Chondrocyte (in vitro differentiated cells): ENCODE data around the gene DENND4A. TPM values are rescaled to one million over a fixed set of nuclear protein-coding genes. Genes with fewer than 3 reads are reported as not detected.

Experiments used
- DNase-seq: peaks from one replicate; pipeline ENCODE4 v3.0.0; 2021; ENCODE audit warnings: mixed read lengths, low spot score
- H3K27ac Mint-ChIP-seq: one replicate; pipeline ENCODE4 v1.8.0; 2021; ENCODE audit warnings: mild to moderate bottlenecking, moderate library complexity, mixed read lengths; ENCODE audit not compliant: unreplicated experiment
- H3K27me3 Mint-ChIP-seq: 2 replicates; pipeline ENCODE4 v1.8.0; 2021; ENCODE audit warnings: low read depth, mixed read lengths
- H3K36me3 Mint-ChIP-seq: 2 replicates; pipeline ENCODE4 v1.8.0; 2021; ENCODE audit warnings: low read depth, mixed read lengths
- H3K4me1 Mint-ChIP-seq: 2 replicates; pipeline ENCODE4 v1.8.0; 2021; ENCODE audit warnings: low read depth, mild to moderate bottlenecking, mixed read lengths
- H3K4me3 Mint-ChIP-seq: one replicate; pipeline ENCODE4 v1.8.0; 2021; ENCODE audit warnings: mild to moderate bottlenecking, moderate library complexity, mixed read lengths; ENCODE audit not compliant: unreplicated experiment
- H3K9me3 Mint-ChIP-seq: 2 replicates; pipeline ENCODE4 v1.8.0; 2021; ENCODE audit warnings: low read depth, mixed read lengths
- CTCF ChIP-seq: fragments of 200-600 bp; sonication (generic); IDR thresholded peaks from 2 replicates; pipeline ENCODE4 v1.5.0; 2021; ENCODE audit warnings: antibody characterized with exemption, mild to moderate bottlenecking, moderate library complexity
- long read RNA-seq: library from polyadenylated mRNA; stranded (forward); transcript quantifications from one replicate; pipeline ENCODE4 v2.0.0, GENCODE V29; 2021
- total RNA-seq: library from RNA; stranded (reverse); gene quantifications from 3 replicates; pipeline ENCODE4 v1.2.1, GENCODE V29; 2021

The DENND4A gene
- total RNA-seq, result 9.7 to 14.5 TPM (median 10.7 TPM) in 3 replicates
- long read RNA-seq, partial matches to known transcripts, result 0 of 7 reads
- long read RNA-seq, other reads (novel, unspliced or antisense), result 7 of 7 reads

DNA sequence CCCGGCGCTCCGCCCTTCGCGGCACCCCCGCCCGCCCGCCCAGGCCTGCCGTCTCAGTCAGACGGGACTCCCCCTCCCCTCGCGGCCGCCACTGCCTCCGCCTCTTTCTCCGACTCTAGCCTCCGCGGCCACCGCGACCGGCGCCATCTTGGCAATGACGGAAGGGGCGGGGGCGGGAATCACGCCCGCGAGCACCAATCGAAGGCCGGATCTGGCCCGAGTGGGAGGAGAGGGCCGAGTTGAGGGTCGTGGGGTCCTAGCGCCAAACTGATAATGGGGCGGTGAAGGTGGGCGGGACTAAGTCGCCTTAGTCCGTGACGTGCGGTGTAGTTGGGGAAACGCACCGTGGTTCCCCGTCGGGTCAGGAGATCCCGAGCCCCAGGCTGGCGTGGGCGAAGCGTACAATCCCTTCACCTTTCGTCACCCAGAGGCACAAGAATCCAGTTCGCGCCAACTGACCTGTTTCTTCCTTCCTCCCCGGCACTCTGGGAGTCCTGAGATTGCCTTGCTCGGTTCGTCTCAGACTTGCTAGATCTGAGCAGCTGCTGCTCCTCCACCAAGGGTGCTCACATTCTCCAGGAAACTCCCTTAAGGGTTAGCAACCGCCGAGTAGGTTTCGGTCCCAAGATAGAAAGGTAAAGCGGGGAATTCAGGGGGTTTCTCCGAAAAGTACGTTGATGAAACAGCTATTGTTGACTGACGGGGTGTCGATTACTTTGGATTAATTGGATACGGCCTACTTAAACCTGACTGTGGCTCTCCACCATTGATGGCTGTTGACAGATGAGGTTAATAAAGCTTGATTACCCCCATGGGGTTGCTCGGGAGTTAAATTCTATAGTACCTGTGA, at the start of gene DENND4A:
Gene DENND4A, minus strand, starts transcription at position 156 of the 850 bp plus-strand sequence. CDS start 35,843 bp downstream, outside the sequence.
- TF ChIP-seq CTCF, result no peak
- Mint-ChIP-seq H3K4me3 (peak within 1 kb of the TSS; percentile 78), H3K4me1 (peaks cover 34% of the 10 kb centered on the region), H3K9me3 (no peaks in the 10 kb centered on the region), H3K36me3 (no peaks in the 10 kb centered on the region), H3K27me3 (no peaks in the 10 kb centered on the region), H3K27ac (peak within 1 kb of the TSS; percentile 98)
- DNase-seq, result peak; percentile 97

GRCh38 chr15:65841121-65841930, 49.2 kb upstream of the DENND4A start:
- Mint-ChIP-seq H3K27me3 (peaks cover 16% of the 10 kb centered on the region), H3K4me3 (no peak overlapping the region), H3K4me1 (peaks cover 15% of the 10 kb centered on the region), H3K36me3 (no peaks in the 10 kb centered on the region), H3K9me3 (peaks cover 4% of the 10 kb centered on the region), H3K27ac (no peak overlapping the region)
- DNase-seq, result no peak
- TF ChIP-seq CTCF, result no peak

GRCh38 chr15:65839985-65840384, 47.9 kb upstream of the DENND4A start:
- peaks cover 18% of the 10 kb centered on the region for H3K4me1 Mint-ChIP-seq
- no peak for DNase-seq
- H3K4me3 Mint-ChIP-seq, result no peak overlapping the region
- H3K9me3 Mint-ChIP-seq, result peaks cover 4% of the 10 kb centered on the region
- no peak overlapping the region for H3K27ac Mint-ChIP-seq
- no peak for TF ChIP-seq CTCF
- H3K27me3 Mint-ChIP-seq, result peaks cover 13% of the 10 kb centered on the region
- no peaks in the 10 kb centered on the region for H3K36me3 Mint-ChIP-seq

DNA sequence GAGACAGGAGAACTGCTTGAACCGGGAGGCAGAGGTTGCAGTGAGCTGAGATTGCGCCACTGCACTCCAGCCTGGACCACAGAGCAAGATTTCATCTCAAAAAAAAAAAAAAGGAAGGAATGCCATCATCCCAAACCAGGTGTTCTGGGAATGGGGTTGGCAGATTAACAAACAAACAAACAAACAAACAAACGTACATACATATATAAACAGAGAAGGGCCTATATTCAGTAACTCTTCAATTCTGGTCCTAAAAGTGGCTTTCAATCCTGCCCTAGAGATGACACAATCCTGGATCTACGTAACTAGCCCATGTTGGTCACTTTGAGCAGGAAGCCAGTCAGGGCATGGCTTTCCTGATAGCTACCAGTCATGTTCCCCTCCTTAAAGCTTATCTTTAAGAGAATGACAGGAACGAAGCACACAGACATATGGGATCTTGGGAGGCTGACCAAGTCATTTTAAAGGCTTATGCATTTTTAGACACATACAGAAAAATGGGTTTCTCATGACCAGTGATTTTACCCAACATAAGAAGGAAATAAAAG, 47.3 kb upstream of the DENND4A start:
- no peak overlapping the region for H3K27ac Mint-ChIP-seq
- no peaks in the 10 kb centered on the region for H3K36me3 Mint-ChIP-seq
- no peak for TF ChIP-seq CTCF
- peaks cover 13% of the 10 kb centered on the region for H3K27me3 Mint-ChIP-seq
- peaks cover 20% of the 10 kb centered on the region for H3K4me1 Mint-ChIP-seq
- DNase-seq, result no peak
- H3K4me3 Mint-ChIP-seq, result no peak overlapping the region
- H3K9me3 Mint-ChIP-seq, result peaks cover 4% of the 10 kb centered on the region
